ENCODE measurements around the gene ZSWIM6.

- TF ChIP-seq CTCF (conservative IDR thresholded peaks at IDR 0.05 in 1 of 2, IDR thresholded peaks at IDR 0.05 in 1 of 2; ENCODE audit: extremely low read depth in 1 of 2, insufficient read depth in 1 of 2, low read depth in 1 of 2, low read length in 2 of 2) = no peak
- TF ChIP-seq EZH2 (IDR thresholded peaks at IDR 0.05; ENCODE audit: borderline replicate concordance, low read length) = no peak
These were observed 240.9 kb downstream of the ZSWIM6 start for GRCh38 chr5:61572959-61573358.

Measured in mammary epithelial cell (primary cell).